Stimulated activated CD8-positive, alpha-beta memory T cell treated with anti-CD3 and anti-CD28 coated beads, Interleukin-7, amount 100 ng/mL, for 4 hours (primary cell): ENCODE data around the gene C11orf97.
A peak's percentile ranks its signal among the peaks of the same experiment; 100 is the strongest.
"Not testable (repeated sequence)": the region's sequence is repeated elsewhere in the genome, so short reads cannot be mapped to it uniquely, and the experiment has no call there.

Experiments
- DNase-seq, 2 donors: peaks; one replicate each; pipeline ENCODE4 v3.0.0-alpha.2; 2020; ENCODE audit warnings: low read depth in 2 of 2

Gene C11orf97

DNA sequence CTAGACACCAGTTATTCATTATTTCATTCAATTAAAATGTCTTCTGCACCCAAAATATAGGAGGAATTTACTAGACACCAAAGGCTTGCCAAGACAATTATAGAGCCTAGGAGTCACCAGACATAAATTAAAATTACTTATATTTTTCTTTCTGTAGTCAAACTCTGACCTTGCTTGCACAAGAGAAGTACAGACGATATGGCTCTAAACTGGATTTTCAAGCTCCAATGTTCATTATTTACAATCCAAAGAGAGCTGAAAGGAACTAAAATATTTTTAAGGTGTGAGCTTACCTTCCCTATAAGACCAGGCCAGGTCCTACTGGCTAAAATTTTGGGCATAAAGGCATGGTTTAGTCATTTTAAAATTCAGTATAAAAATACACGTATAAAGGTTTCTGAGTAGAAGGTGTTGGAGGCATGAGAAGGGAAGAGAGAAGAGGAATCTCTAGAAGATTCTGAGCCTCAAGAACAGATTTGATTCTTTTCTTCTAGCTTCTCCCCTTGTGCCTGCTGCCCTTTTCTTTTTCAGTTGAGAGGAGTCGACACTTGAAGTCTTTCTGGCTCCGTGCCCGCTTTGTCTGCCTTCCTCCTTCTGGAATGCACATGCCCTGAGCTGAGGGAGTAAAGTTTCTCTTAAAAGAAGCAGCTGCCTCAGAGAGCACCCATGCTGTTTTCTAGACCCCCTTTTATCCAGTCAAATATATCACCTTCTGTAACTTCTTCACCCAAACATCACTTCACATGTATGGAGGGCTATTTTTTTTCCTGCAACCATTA, 13.5 kb downstream of the C11orf97 start:
- DNase-seq, result no peak

DNA sequence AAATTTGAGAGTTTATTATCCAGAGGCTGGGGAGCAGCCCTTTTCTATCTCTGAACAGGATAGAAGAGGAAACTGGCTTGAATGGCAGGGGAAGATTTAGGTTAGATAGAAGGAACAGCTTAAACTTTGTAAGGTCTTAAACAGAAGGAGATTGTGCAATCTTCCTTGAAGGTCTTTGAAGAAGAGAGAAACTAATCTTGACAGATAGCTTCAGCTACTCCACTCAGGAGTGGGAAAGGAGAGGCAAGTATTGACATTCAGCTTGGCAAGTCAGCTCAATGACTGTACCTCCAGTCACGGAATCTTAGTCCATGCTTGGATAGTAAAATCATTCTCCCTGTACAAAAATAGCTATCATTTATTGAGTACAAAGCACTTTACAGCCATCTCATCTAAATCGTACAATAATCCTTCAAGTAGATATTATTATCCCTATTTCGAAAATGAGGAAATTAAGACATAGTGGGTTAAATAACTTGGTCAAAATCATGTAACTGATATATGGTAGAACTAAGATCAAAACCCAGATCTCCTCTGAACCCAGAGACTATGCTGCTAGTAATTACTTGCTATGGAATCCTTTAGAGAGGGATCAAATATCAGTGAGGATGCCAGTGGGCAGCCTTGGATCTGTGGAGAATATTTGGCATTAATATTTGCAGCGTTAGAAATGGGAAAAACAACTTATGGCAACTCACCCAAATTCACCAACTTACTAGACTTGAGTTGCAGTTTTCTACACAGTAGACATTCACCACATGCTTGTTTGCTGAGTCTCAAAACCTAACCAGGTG, 14.6 kb downstream of the C11orf97 start:
- no peak for DNase-seq

DNA sequence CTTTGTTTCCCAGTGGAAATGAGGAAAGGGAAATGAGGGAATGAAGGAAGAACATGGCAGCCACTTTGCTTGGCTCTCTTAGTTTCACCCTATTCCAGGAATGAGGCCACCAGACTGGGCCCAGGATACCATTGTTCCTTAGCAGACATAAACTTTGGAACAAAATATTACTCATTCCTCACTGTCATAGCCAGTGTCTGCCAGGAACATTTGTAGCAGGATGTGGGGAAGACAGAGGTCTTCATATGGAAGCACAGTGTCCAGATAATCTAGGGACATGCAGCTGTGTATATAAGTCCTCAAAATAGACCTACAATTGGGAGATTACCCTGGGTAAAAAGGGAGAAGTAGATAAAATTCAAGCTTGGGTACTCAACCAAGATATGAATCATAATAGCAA, 16.3 kb downstream of the C11orf97 start:
- no peak for DNase-seq

DNA sequence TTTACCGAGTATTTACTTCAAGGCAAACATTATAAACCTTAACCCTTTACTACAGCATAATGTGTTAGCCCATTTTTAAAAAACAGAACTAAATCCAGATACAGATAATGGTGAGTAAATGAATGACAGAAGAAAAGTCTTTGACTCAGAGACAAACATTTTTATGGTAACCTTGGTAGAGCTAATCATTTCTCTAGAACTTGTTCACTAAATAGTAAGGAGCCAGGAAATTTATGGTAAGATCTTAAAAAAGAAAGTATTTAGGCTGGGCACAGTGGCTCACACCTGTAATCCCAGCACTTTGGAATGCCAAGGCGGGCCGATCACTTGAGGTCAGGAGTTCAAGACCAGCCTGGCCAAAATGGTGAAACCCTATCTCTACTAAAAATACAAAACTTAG, 19.9 kb downstream of the C11orf97 start:
- DNase-seq, result no peak

DNA sequence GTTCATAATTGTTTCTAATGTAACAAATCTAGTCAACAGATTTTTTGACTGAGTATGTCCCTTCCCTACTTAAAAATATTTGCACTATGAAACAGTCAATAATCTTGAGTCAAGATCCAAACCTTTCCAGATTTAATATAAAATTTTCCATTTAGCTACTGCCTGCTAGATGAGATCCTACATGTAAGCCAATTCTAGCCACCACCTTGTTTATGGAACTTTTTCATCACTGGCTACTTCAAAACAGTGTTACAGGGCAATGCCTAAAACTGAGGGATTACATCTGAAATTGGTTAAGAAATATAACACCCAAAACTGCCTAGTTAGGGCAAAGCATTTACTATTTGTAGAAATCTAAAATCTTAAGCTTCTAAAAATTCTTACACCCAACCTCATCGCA, 20.9 kb downstream of the C11orf97 start:
- no peak for DNase-seq

DNA sequence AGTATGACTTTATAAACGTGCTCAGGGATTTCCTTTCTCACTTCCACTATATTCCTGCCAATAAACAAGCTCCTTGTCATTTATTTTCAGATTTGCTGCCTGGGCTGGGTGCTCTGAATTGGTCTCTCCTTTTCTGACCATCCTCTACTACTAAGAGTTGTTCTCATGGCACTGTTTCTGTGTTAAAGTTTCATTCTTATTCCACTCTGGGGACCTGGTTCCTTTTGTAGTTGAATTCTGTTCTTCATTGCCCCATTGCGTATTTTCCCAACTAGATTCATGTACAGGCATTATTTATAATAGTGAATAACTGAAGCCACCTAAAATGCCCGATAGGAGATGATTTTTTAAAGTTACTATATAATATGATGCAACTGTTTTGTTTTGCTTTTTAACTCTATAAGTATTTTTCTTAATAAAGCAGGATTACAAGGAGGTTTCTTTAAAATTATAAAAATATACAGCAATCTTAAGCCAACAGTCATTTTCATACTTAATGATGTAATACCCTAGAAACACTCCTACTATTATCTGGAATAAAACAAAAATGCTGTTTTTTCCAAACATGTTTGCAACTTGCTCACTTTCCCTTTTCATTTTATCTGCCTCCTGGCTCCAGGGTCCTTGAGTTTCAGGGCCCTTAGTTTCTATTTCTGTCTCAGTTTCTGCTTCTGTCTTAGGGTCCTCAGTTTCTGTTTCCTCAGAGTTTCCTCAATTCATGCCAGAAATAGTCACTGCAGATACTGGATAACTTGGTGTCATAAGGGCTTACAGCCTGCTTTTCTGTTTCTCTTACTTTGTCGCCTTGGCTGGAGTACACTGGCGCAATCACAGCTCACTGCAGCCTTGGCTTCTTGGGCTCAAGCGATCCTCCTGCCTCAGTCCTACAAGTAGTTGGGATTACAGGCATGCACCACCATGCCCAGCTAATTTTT, 21.7 kb downstream of the C11orf97 start:
- DNase-seq, result no peak

DNA sequence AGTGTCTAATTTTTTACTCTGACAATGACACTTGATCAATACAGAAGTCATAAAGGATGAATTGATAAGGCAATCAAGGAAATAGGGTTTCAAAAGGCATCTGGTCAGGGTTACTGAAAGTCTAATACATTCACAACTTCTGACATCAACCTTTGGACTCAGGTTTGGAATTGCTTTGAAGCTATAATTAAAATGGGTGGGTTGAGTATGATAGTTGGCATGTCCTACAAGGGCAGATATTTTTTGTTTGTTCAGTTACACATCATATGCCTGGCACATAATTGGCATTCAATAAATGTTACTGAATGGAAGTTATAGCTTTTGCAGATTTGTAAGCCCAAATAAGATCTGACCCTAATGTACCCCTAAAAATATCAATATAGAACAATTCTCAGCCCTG, 24.1 kb downstream of the C11orf97 start:
- no peak for DNase-seq

DNA sequence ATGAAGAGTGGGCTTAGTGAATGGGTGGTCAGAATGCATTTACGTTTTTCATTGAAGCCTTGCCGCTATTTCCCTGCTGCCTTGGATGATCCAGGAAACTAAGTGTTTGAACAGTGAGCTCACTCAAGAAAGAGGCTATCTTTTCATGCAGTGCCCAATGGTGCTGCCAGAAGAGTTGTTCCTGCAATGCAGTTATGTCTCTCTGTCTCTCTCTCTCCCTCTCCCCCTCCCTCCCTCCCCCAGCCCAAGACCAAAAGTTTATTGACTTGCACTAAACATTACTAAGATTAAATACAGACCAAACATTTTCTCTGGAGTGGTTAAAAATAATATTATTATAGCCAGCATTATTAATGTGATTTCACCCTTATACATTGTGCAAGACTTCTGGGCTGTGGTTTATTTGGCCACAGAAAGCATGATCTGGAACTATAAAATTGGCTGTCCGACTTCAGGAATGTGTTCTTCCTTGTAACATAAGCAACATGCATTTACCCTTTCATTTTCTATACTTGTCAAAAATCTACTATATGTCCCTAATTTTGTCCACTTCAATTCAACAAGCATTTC, 24.9 kb downstream of the C11orf97 start:
- no peak for DNase-seq

DNA sequence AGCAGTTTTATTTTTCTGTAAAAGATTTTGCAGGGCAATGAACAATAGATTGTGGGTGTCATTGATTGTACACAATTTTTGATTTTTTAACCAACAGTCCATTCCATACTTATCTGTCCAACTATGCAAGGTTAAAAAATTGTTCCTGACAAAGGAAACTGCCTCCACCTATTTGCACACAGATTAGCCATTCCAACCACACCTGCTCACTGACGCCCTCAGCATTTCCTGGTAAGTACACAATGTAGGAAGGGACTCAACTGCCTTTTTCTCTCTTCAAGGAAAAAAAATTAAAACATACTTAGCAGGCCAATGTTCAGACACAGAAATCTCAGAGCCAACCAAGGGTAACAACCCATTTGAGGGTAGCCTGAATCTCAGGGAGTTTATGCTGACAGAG, 27.2 kb downstream of the C11orf97 start:
- DNase-seq, result no peak

DNA sequence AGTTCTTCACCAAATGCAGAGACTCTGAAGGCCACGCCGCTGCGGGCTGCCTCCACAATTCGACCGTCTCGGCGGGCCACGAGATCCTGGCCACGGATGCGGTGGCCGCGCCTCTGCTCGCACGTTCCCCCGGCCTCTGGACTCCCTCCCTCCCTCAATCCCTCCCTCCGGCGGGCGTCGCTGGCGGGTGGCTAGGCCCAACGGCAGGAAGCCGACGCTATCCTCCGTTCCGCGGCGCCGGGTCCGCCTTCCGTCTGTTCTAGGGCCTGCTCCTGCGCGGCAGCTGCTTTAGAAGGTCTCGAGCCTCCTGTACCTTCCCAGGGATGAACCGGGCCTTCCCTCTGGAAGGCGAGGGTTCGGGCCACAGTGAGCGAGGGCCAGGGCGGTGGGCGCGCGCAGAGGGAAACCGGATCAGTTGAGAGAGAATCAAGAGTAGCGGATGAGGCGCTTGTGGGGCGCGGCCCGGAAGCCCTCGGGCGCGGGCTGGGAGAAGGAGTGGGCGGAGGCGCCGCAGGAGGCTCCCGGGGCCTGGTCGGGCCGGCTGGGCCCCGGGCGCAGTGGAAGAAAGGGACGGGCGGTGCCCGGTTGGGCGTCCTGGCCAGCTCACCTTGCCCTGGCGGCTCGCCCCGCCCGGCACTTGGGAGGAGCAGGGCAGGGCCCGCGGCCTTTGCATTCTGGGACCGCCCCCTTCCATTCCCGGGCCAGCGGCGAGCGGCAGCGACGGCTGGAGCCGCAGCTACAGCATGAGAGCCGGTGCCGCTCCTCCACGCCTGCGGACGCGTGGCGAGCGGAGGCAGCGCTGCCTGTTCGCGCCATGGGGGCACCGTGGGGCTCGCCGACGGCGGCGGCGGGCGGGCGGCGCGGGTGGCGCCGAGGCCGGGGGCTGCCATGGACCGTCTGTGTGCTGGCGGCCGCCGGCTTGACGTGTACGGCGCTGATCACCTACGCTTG, 31.7 kb downstream of the C11orf97 start, which contains the start of gene FUT4:
TSS of gene FUT4 (plus strand) at position 227 of the 951 bp plus-strand sequence. CDS start at position 440, 213 bp downstream.
- peak; percentile 30 to 58 for DNase-seq

DNA sequence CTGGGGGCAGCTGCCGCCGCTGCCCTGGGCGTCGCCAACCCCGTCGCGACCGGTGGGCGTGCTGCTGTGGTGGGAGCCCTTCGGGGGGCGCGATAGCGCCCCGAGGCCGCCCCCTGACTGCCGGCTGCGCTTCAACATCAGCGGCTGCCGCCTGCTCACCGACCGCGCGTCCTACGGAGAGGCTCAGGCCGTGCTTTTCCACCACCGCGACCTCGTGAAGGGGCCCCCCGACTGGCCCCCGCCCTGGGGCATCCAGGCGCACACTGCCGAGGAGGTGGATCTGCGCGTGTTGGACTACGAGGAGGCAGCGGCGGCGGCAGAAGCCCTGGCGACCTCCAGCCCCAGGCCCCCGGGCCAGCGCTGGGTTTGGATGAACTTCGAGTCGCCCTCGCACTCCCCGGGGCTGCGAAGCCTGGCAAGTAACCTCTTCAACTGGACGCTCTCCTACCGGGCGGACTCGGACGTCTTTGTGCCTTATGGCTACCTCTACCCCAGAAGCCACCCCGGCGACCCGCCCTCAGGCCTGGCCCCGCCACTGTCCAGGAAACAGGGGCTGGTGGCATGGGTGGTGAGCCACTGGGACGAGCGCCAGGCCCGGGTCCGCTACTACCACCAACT, 32.5 kb downstream of the C11orf97 start:
- DNase-seq, result peak in 1 of 2 donors; percentile 32

DNA sequence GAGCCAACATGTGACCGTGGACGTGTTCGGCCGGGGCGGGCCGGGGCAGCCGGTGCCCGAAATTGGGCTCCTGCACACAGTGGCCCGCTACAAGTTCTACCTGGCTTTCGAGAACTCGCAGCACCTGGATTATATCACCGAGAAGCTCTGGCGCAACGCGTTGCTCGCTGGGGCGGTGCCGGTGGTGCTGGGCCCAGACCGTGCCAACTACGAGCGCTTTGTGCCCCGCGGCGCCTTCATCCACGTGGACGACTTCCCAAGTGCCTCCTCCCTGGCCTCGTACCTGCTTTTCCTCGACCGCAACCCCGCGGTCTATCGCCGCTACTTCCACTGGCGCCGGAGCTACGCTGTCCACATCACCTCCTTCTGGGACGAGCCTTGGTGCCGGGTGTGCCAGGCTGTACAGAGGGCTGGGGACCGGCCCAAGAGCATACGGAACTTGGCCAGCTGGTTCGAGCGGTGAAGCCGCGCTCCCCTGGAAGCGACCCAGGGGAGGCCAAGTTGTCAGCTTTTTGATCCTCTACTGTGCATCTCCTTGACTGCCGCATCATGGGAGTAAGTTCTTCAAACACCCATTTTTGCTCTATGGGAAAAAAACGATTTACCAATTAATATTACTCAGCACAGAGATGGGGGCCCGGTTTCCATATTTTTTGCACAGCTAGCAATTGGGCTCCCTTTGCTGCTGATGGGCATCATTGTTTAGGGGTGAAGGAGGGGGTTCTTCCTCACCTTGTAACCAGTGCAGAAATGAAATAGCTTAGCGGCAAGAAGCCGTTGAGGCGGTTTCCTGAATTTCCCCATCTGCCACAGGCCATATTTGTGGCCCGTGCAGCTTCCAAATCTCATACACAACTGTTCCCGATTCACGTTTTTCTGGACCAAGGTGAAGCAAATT, 33.3 kb downstream of the C11orf97 start:
- no peak for DNase-seq

DNA sequence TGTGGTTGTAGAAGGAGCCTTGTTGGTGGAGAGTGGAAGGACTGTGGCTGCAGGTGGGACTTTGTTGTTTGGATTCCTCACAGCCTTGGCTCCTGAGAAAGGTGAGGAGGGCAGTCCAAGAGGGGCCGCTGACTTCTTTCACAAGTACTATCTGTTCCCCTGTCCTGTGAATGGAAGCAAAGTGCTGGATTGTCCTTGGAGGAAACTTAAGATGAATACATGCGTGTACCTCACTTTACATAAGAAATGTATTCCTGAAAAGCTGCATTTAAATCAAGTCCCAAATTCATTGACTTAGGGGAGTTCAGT, 33.9 kb downstream of the C11orf97 start:
- DNase-seq, result no peak

DNA sequence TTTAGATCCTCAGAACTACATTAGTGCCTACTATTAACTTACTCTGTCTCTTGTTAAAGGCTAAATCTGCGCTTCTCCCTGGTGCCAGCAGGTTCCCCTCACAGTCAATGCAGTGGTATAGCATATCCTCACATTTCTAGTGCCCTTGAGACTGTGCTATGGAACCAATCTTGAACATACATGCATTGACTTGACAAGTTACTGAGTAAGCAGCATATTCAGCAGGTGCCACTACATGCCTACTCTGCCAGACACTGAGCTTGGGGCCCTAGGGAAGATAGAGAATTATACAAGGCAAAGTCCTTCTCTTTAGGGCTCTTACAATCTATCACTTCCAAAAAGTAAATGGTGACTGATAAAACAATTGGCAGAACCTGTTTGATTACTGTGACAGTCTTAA, 34.6 kb downstream of the C11orf97 start:
- no peak for DNase-seq

DNA sequence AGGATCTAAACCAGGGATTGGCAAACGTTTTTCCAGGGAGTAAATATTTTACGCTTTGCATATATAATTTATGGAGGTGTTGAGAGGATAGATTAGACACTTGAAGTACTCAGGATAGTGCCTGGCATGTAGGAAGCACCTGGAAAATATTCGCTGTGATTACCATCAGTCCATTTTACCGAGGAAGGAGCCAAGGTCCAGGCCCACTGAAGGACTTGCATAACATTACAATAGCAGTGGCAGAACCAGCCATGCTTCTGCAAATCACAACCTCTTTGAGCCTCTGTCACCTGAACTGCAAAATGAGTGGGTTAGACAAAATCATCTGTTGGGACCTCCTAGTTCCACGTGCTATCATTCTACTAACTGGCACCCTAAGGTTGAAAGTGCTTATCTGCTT, 36.9 kb downstream of the C11orf97 start:
- DNase-seq, result no peak

DNA sequence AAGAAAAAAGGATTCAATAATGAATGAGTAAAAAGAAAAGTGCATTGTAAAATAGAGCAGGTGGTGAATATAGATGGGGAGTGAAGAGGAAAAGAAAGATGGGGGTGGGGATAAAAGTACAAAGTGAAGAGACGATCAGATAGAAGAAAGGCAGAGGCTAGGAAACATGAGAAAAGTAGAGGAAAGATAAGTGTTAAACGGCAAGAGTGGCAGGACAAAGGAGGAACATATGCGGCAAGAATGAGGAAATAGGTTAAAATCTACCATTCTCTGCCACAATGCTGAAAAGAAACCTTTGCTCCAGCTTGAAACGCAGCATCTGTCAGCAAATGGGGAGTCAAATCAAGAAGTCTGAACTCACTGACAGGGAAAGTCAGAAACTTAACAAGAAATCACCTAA, 38.3 kb downstream of the C11orf97 start:
- no peak for DNase-seq

DNA sequence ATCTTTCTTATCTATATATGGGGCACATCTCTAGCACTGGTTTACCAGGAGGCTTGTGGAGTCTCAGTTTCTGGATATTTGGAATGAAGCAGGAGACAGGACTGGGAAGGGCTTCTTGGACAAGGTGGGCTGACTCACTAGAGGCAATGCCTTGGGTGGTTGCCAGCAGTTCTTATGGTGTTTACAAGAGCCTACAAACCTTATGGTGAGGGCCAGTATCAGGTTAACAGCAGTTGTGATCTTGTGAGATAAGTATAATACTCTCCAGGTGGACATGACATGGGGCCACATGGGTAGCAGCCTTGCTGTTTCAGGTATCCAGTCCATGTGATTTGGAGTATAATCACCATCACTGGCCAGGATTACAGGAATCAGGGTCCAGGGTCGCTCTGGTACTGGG, 41.7 kb downstream of the C11orf97 start:
- no peak for DNase-seq

DNA sequence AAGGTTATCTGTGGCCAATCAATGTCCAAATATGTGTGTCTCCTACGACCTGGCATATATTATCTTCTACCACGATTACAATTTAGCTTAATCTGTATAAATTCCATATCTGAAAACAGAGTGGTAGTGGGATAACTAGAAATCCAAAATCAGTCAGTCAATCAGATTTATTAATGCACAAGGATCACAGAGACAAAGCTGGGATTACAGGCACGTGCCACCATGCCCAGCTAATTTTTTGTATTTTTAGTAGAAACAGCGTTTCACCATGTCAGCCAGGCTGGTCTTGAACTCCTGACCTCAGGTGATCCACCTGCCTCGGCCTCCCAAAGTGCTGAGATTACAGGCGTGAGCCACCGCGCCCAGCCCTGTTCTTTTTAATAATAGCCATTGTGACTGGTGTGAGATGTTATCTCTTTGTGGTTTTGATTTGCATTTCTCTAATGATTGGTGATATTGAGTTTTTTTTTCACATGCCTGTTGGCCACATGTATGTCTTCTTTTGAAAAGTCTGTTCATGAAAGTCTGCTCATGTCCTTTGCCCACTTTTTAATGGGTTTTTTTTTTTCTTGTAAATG, 43.6 kb downstream of the C11orf97 start:
- DNase-seq, result not testable (repeated sequence)

DNA sequence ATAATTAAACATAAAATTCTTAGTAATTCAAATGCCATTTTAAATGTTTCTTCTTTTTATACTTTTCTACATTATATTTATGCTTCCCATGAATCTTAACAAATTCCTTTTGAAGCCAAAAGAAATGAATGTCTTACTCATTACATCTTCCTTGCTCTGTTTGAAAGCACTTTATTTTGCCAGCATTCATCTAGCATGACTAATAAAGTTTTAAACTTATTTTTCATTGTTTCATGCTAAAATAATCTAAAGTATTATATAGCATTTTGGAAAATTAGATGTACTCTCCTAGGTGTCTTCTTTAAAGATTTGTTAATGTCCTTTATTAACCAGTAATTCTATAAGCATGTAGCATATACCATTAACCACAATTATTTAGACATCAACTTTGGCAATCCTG, 45.2 kb downstream of the C11orf97 start:
- DNase-seq, result no peak
